ENCODE data around the gene ACKR2. TPM values are rescaled to one million over a fixed set of nuclear protein-coding genes. Genes with fewer than 3 reads are reported as not detected.

ACKR2 gene
- total RNA-seq, 1 donor from 2014 or later = 7.9 TPM

- Histone ChIP-seq H3K9me3 (no peaks in the 10 kb centered on the region), H3K4me3 (no peak overlapping the region), H3K4me1 (peaks cover 44% of the 10 kb centered on the region), H3K36me3 (no peaks in the 10 kb centered on the region), H3K27ac (no peak overlapping the region), H3K27me3 (no peaks in the 10 kb centered on the region)
- no peak for TF ChIP-seq POLR2A (IDR thresholded peaks at IDR 0.05)
- TF ChIP-seq POLR2AphosphoS5 (IDR thresholded peaks at IDR 0.05; ENCODE audit: insufficient read depth in 1 of 2, low read depth in 1 of 2) = no peak
- TF ChIP-seq CTCF (IDR thresholded peaks at IDR 0.05) = no peak
- intact Hi-C loops (cut with DNase I) = no loop called here
- no peak for DNase-seq (ENCODE audit: extremely low spot score in 2 of 2)
Measured at GRCh38 chr3:42800251-42800650, 9.0 kb upstream of the ACKR2 start.

GRCh38 chr3:42801048-42801620 is 8.1 kb upstream of the ACKR2 start:
- Histone ChIP-seq H3K27ac (no peak overlapping the region), H3K27me3 (no peaks in the 10 kb centered on the region), H3K4me3 (no peak overlapping the region), H3K36me3 (no peaks in the 10 kb centered on the region), H3K4me1 (peaks cover 46% of the 10 kb centered on the region), H3K9me3 (no peaks in the 10 kb centered on the region)
- intact Hi-C loops (cut with DNase I) = no loop called here
- DNase-seq (ENCODE audit: extremely low spot score in 2 of 2) = no peak
- TF ChIP-seq POLR2AphosphoS5 (IDR thresholded peaks at IDR 0.05; ENCODE audit: insufficient read depth in 1 of 2, low read depth in 1 of 2) (no peak), POLR2A (IDR thresholded peaks at IDR 0.05) (no peak), CTCF (IDR thresholded peaks at IDR 0.05) (no peak)

- TF ChIP-seq POLR2A (IDR thresholded peaks at IDR 0.05) (no peak), CTCF (IDR thresholded peaks at IDR 0.05) (no peak), POLR2AphosphoS5 (IDR thresholded peaks at IDR 0.05; ENCODE audit: insufficient read depth in 1 of 2, low read depth in 1 of 2) (no peak)
- no peak for DNase-seq (ENCODE audit: extremely low spot score in 2 of 2)
- Histone ChIP-seq H3K4me1 (peaks cover 46% of the 10 kb centered on the region), H3K9me3 (no peaks in the 10 kb centered on the region), H3K36me3 (no peaks in the 10 kb centered on the region), H3K27ac (peak overlapping the region; percentile 30), H3K4me3 (no peak overlapping the region), H3K27me3 (no peaks in the 10 kb centered on the region)
- intact Hi-C loops (cut with DNase I) = no loop called here
Measured at GRCh38 chr3:42801784-42802183, 7.5 kb upstream of the ACKR2 start.

GRCh38 chr3:42802876-42803413 is 6.3 kb upstream of the ACKR2 start:
- Histone ChIP-seq H3K4me1 (peaks cover 46% of the 10 kb centered on the region), H3K36me3 (no peaks in the 10 kb centered on the region), H3K9me3 (no peaks in the 10 kb centered on the region), H3K27ac (peak overlapping the region; percentile 96), H3K27me3 (no peaks in the 10 kb centered on the region), H3K4me3 (peak overlapping the region; percentile 77 to 90)
- TF ChIP-seq POLR2A (IDR thresholded peaks at IDR 0.05) (no peak), POLR2AphosphoS5 (IDR thresholded peaks at IDR 0.05; ENCODE audit: insufficient read depth in 1 of 2, low read depth in 1 of 2) (no peak)
- intact Hi-C loops (cut with DNase I) = no loop called here
- no peak for DNase-seq (ENCODE audit: extremely low spot score in 2 of 2)

- TF ChIP-seq POLR2A (IDR thresholded peaks at IDR 0.05) = no peak
- no peak for TF ChIP-seq CTCF (IDR thresholded peaks at IDR 0.05)
- TF ChIP-seq POLR2AphosphoS5 (IDR thresholded peaks at IDR 0.05; ENCODE audit: insufficient read depth in 1 of 2, low read depth in 1 of 2) = no peak
- Histone ChIP-seq H3K36me3 (no peaks in the 10 kb centered on the region), H3K27me3 (no peaks in the 10 kb centered on the region), H3K27ac (peak overlapping the region; percentile 96), H3K4me1 (peaks cover 46% of the 10 kb centered on the region), H3K9me3 (no peaks in the 10 kb centered on the region), H3K4me3 (peak overlapping the region; percentile 77 to 90)
- intact Hi-C loops (cut with DNase I) = no loop called here
- DNase-seq (ENCODE audit: extremely low spot score in 2 of 2) = no peak
Measured at GRCh38 chr3:42803414-42804105, 5.7 kb upstream of the ACKR2 start.
